Muscle layer of colon (tissue), 2 donors: ENCODE measurements around the gene FBXW9.
A peak's percentile ranks its signal among the peaks of the same experiment; 100 is the strongest.
"Not testable (repeated sequence)": the region's sequence is repeated elsewhere in the genome, so short reads cannot be mapped to it uniquely, and the experiment has no call there.

ENCODE experiments used
- H3K27ac ChIP-seq: one replicate; pipeline ENCODE4 v1.7.0; 2013; ENCODE audit warnings: low read depth, mild to moderate bottlenecking, low read length, moderate library complexity
- H3K27me3 ChIP-seq, 2 donors: one replicate each; pipeline ENCODE4 v1.7.0; 2013; ENCODE audit warnings: low read length in 2 of 2, mild to moderate bottlenecking in 2 of 2; ENCODE audit not compliant: insufficient read depth in 2 of 2, control insufficient read depth in 1 of 2
- H3K36me3 ChIP-seq: one replicate; pipeline ENCODE4 v1.7.0; 2013; ENCODE audit warnings: mild to moderate bottlenecking, low read length; ENCODE audit not compliant: insufficient read depth
- H3K4me1 ChIP-seq: one replicate; pipeline ENCODE4 v1.7.0; 2013; ENCODE audit warnings: mild to moderate bottlenecking, low read length; ENCODE audit not compliant: insufficient read depth
- H3K4me3 ChIP-seq, 2 donors: one replicate each; pipeline ENCODE4 v1.7.0; 2013; ENCODE audit warnings: low read length in 2 of 2, low read depth in 1 of 2, mild to moderate bottlenecking in 1 of 2, moderate library complexity in 1 of 2
- H3K9ac ChIP-seq: one replicate; pipeline ENCODE4 v1.7.0; 2013; ENCODE audit warnings: low read length
- H3K9me3 ChIP-seq: one replicate; pipeline ENCODE4 v1.7.0; 2013; ENCODE audit warnings: mild to moderate bottlenecking, low read length
- donor health status: abdominal sarcoma.
- donor health status: Adenocarcinoma of cecum.

The FBXW9 gene

GRCh38 chr19:12711187-12711586 lies 14.8 kb upstream of the FBXW9 start:
- peaks cover 73% of the 10 kb centered on the region for H3K36me3 ChIP-seq

GRCh38 chr19:12708641-12709040 lies 12.2 kb upstream of the FBXW9 start:
- Histone ChIP-seq H3K4me3 (no peak overlapping the region), H3K27me3 (no peaks in the 10 kb centered on the region), H3K9me3 (no peaks in the 10 kb centered on the region), H3K9ac (no peak overlapping the region), H3K36me3 (peaks cover 68% of the 10 kb centered on the region), H3K27ac (no peak overlapping the region), H3K4me1 (no peaks in the 10 kb centered on the region)

More at GRCh38 chr19:12711187-12711586, 14.8 kb upstream of the FBXW9 start:
- H3K27me3 ChIP-seq: no peaks in the 10 kb centered on the region
- H3K4me1 ChIP-seq: no peaks in the 10 kb centered on the region
- no peak overlapping the region for H3K9ac ChIP-seq
- H3K9me3 ChIP-seq: no peaks in the 10 kb centered on the region
- H3K4me3 ChIP-seq: no peak overlapping the region
- H3K27ac ChIP-seq: no peak overlapping the region

DNA sequence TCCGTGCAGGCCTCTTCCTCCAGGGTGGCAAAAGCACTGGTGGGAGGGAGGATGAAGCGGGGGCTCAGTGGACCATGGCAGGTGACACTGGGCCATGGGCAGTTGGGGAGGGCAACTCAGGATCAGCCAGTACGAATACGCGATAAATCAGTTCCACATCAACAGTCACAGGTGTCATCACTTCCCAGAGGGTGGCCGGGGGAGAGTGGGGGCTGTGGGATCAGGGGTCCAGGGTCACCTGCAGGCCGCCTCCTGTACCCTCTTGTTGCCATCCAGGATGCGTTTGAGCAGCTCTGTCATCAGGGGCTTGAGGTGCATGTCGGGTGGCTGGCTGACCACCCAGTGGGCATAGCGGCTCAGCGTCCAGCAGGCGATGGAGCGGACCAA lies 9.9 kb upstream of the FBXW9 start:
- peaks cover 82% of the 10 kb centered on the region for H3K36me3 ChIP-seq
- H3K4me3 ChIP-seq: no peak overlapping the region
- H3K4me1 ChIP-seq: no peaks in the 10 kb centered on the region
- H3K9me3 ChIP-seq: no peaks in the 10 kb centered on the region
- no peak overlapping the region for H3K27ac ChIP-seq
- H3K27me3 ChIP-seq: no peaks in the 10 kb centered on the region
- H3K9ac ChIP-seq: no peak overlapping the region

DNA sequence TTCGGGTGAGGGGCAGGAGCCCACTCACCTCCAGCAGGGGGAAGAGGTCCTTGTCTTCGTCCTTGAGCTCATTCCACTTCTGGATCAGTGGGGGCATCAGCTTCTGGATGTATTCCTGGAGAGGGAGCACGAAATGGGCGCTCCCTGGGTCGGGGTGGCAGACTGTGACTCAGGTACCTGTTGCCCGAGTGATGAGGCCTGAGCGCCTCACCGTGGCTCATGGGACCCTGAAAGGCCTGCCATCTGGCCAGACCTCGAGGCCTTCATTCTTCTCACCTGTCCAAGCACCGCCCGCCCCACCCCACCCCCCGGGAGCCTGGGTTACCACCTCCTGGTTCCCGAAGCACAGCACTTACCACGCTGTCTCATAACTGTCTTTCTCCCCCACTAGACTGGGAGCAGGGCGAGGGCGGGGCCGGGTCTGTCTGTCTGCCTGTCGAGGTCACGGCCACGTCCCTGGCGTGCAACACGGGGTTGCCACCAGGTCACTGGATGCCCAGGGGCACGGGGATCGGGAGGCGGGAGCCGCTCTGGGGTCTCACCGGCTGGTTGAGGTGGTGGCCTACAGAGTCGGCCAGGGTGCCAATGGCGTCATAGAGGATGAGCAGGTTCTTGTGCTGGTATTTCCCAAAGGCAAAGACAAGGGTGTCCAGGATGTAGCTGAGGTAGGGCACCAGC lies 9.4 kb upstream of the FBXW9 start:
- Histone ChIP-seq H3K27ac (no peak overlapping the region), H3K27me3 (no peaks in the 10 kb centered on the region), H3K9ac (no peak overlapping the region), H3K36me3 (peaks cover 82% of the 10 kb centered on the region), H3K4me3 (no peak overlapping the region), H3K9me3 (no peaks in the 10 kb centered on the region), H3K4me1 (no peaks in the 10 kb centered on the region)

DNA sequence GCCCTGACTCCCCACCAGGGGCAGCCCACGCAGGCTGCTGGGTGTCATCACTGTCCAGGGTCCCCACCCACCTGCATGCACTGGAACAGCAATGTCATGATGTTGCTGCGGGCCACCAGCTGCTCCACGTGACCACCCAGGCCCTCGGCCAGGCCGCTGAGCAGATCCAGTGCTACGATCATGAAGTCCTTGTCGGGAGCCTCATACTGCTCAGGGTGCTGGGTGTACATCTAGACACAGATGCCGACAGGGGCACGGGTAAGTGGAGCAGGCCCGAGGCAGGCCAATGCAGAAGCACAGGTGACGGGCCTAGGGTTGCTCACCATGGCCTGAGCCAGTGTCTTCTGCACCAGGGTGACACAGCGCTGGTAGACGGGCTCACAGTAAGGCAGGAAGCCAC lies 8.7 kb upstream of the FBXW9 start:
- Histone ChIP-seq H3K27me3 (no peaks in the 10 kb centered on the region), H3K4me1 (no peaks in the 10 kb centered on the region), H3K27ac (no peak overlapping the region), H3K4me3 (no peak overlapping the region), H3K9ac (no peak overlapping the region), H3K9me3 (no peaks in the 10 kb centered on the region), H3K36me3 (peaks cover 77% of the 10 kb centered on the region)

GRCh38 chr19:12703046-12703445 lies 6.6 kb upstream of the FBXW9 start:
- Histone ChIP-seq H3K27me3 (no peaks in the 10 kb centered on the region), H3K9me3 (no peaks in the 10 kb centered on the region), H3K4me3 (no peak overlapping the region), H3K36me3 (peaks cover 58% of the 10 kb centered on the region), H3K9ac (no peak overlapping the region), H3K27ac (no peak overlapping the region), H3K4me1 (no peaks in the 10 kb centered on the region)

DNA sequence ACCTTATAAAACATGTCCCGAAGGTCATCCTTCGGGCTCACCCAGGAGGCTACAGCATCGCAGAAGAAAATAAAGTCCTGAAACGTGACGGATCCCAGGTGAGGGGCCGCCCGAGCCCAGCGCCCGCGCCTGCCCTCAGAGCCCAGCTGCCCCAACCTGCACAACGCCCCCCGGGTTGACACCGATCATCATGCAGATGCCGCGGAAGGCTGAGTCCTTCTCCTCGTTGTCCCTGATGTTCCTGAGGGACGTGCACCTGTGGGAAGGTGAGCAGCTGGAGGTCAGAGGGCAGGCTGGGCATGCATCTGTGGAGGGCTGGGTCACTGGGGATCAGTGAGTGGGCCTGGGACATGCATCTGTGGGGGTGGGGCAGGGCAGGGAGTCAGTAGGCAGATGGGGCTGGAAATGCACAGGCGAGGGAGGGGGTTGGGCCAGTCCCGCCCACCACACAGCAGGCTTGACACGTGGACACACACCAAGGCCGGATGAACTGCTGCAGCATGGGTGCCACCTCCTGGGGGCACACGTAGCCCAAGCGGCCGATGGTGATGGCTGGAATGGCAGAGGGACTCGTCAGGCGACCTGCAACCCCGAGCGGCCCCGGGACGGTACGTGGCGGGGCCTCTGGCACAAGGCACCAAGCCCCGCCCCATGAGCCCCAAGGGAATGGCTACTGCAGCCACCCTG lies 5.3 kb upstream of the FBXW9 start:
- no peak overlapping the region for H3K9ac ChIP-seq

DNA sequence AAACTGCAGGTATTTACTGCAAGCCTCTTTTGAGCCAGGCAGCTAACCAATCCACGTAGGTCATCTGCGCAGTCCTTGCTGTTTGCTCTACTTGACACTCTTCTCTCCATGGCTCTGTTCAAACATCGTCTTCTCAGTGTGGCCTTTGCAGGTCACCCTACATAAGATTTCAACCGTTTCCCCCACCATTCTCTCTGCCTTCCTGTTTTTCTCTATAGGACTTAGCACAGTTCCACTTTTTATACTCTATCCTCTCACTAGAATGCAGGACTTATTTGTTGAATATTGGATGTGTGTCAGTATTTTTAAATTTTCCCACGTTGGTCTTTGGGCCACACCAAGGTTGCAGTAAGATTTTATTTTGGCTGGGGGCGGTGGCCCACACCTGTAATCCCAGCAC lies 1.7 kb upstream of the FBXW9 start:
- peaks cover 20% of the 10 kb centered on the region for H3K36me3 ChIP-seq
- H3K4me3 ChIP-seq: no peak overlapping the region
- H3K9ac ChIP-seq: no peak overlapping the region
- no peaks in the 10 kb centered on the region for H3K27me3 ChIP-seq
- peaks cover 13% of the 10 kb centered on the region for H3K4me1 ChIP-seq
- no peak overlapping the region for H3K27ac ChIP-seq
- H3K9me3 ChIP-seq: no peaks in the 10 kb centered on the region

More for the DNA sequence above, 5.3 kb upstream of the FBXW9 start:
- peaks cover 5% of the 10 kb centered on the region for H3K4me1 ChIP-seq
- no peaks in the 10 kb centered on the region for H3K9me3 ChIP-seq
- no peak overlapping the region for H3K4me3 ChIP-seq
- no peak overlapping the region for H3K27ac ChIP-seq
- peaks cover 50% of the 10 kb centered on the region for H3K36me3 ChIP-seq
- no peaks in the 10 kb centered on the region for H3K27me3 ChIP-seq

- H3K9me3 ChIP-seq, H3K4me3 ChIP-seq, H3K9ac ChIP-seq, H3K27me3 ChIP-seq, H3K27ac ChIP-seq: not testable (repeated sequence)
- peaks cover 13% of the 10 kb centered on the region for H3K4me1 ChIP-seq
- peaks cover 13% of the 10 kb centered on the region for H3K36me3 ChIP-seq
Measured at GRCh38 chr19:12697425-12697824, 994 bp upstream of the FBXW9 start.

DNA sequence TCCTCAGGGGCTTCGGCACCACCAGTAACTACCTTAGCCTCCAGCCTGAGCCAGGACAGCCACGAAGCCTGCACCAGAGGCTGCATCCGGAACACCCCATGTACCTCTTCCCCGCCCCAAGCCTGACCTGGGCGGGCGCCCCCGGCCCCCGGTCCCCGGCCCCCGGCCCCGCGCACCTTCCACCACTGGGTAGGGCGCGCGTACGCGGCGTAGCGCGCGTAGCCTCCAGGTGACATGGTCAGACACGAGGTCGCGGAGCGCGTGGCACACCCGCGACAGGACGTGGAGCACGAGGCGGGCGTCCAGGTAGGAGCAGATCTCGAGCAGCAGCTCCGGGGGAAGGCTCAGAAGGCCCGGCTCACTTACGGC lies 450 bp downstream of the FBXW9 start:
- H3K27ac ChIP-seq: peak overlapping the region; percentile 88
- no peaks in the 10 kb centered on the region for H3K27me3 ChIP-seq

DNA sequence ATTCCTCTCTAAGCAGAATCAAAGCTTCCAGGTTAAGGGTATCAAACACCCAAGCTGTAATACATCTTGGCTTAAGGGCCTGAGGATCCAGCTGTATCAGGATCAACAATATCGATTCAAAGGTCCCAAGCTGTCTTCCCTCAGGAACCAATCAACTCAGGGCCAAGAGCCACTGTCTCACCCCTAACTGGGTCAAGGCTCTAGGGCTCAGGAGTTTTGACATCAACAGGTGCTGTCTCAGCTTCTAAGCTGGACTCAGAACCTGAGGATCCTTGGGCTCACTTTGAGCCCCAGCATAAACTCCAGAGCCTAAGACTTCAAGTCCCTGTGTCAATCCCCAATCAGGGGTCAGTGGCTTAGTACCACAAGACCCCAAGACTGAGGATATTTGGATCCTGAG lies 917 bp downstream of the FBXW9 start:
- Histone ChIP-seq H3K9ac (peak overlapping the region; percentile 41), H3K27me3 (no peaks in the 10 kb centered on the region), H3K36me3 (no peaks in the 10 kb centered on the region), H3K27ac (no peak overlapping the region), H3K9me3 (no peaks in the 10 kb centered on the region), H3K4me3 (peak overlapping the region; percentile 75 to 80), H3K4me1 (peaks cover 13% of the 10 kb centered on the region)

More for the DNA sequence above, 450 bp downstream of the FBXW9 start:
- Histone ChIP-seq H3K9me3 (no peaks in the 10 kb centered on the region), H3K4me1 (peaks cover 13% of the 10 kb centered on the region), H3K36me3 (peaks cover 3% of the 10 kb centered on the region), H3K4me3 (peak overlapping the region; percentile 75 to 80), H3K9ac (peak overlapping the region; percentile 41)

DNA sequence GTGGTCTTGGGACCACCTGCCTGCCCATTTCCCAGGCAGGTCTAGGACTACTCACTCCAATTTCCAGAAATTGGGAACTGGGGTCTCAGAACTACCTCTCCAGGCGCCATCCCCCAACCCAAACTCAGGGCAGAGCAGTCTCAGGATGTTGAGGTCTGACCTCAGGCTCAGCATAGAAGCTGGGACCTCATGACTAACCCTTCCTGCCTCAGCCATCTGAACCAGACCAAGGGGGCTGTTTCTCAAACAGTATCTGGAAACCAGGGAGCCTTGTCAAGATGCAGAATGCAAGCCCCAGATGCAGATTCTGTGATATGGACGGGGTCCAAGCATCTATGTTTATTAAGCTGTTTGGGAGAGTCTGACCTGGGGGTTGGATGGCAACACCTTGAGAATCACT lies 1.3 kb downstream of the FBXW9 start:
- peaks cover 13% of the 10 kb centered on the region for H3K4me1 ChIP-seq
- no peaks in the 10 kb centered on the region for H3K27me3 ChIP-seq
- no peak overlapping the region for H3K9ac ChIP-seq
- no peaks in the 10 kb centered on the region for H3K36me3 ChIP-seq
- no peak overlapping the region for H3K27ac ChIP-seq
- no peaks in the 10 kb centered on the region for H3K9me3 ChIP-seq
- no peak overlapping the region for H3K4me3 ChIP-seq
